GM18907 (cell line): ENCODE measurements around the gene SLC38A10.
"Not testable (repeated sequence)": the region's sequence is repeated elsewhere in the genome, so short reads cannot be mapped to it uniquely, and the experiment has no call there.

Source experiments
- ATAC-seq: cut with Tn5 transposase; IDR thresholded peaks from one replicate; pipeline ENCODE4 v1.9.1; 2021; ENCODE audit warnings: mild to moderate bottlenecking, moderate library complexity; ENCODE audit not compliant: unreplicated experiment

Gene SLC38A10

GRCh38 chr17:81232616-81233241 lies 62.4 kb downstream of the SLC38A10 start:
- ATAC-seq = no peak

- no peak for ATAC-seq
Observed at GRCh38 chr17:81231766-81232581, 63.1 kb downstream of the SLC38A10 start.

GRCh38 chr17:81231121-81231645 lies 63.9 kb downstream of the SLC38A10 start:
- ATAC-seq = no peak

- ATAC-seq = no peak
Observed at GRCh38 chr17:81230043-81230820, 64.9 kb downstream of the SLC38A10 start.

- ATAC-seq = no peak
Observed at GRCh38 chr17:81229666-81229920, 65.5 kb downstream of the SLC38A10 start.

GRCh38 chr17:81228834-81229665 lies 66.1 kb downstream of the SLC38A10 start:
- no peak for ATAC-seq

GRCh38 chr17:81228420-81228819 lies 66.7 kb downstream of the SLC38A10 start:
- ATAC-seq = no peak

GRCh38 chr17:81227630-81228029 lies 67.5 kb downstream of the SLC38A10 start:
- ATAC-seq = not testable (repeated sequence)

GRCh38 chr17:81223762-81224130 lies 71.4 kb downstream of the SLC38A10 start:
- no peak for ATAC-seq

GRCh38 chr17:81222906-81223761 lies 72.0 kb downstream of the SLC38A10 start, which contains the start of gene CEP131:
Gene CEP131 (minus strand): TSS chr17:81222965. CDS start chr17:81220056, 2,909 bp downstream.
- peak; percentile 92 for ATAC-seq

- no peak for ATAC-seq
Observed at GRCh38 chr17:81222620-81222905, 72.5 kb downstream of the SLC38A10 start.

GRCh38 chr17:81221842-81222619 lies 73.1 kb downstream of the SLC38A10 start:
- no peak for ATAC-seq

GRCh38 chr17:81221371-81221841 lies 73.7 kb downstream of the SLC38A10 start:
- no peak for ATAC-seq

- no peak for ATAC-seq
Observed at GRCh38 chr17:81219476-81220180, 75.5 kb downstream of the SLC38A10 start.

- ATAC-seq = no peak
Observed at GRCh38 chr17:81218991-81219390, 76.1 kb downstream of the SLC38A10 start.

- no peak for ATAC-seq
Observed at GRCh38 chr17:81218459-81218858, 76.6 kb downstream of the SLC38A10 start.

GRCh38 chr17:81217491-81217890 lies 77.6 kb downstream of the SLC38A10 start:
- ATAC-seq = no peak

- no peak for ATAC-seq
Observed at GRCh38 chr17:81213978-81214377, 81.1 kb downstream of the SLC38A10 start.
